ENCODE measurements around the gene SLX4. TPM values are rescaled to one million over a fixed set of nuclear protein-coding genes. Genes with fewer than 3 reads are reported as not detected.

Gene SLX4
- total RNA-seq, 1 donor from 2014 or later: 7.1 TPM

DNA sequence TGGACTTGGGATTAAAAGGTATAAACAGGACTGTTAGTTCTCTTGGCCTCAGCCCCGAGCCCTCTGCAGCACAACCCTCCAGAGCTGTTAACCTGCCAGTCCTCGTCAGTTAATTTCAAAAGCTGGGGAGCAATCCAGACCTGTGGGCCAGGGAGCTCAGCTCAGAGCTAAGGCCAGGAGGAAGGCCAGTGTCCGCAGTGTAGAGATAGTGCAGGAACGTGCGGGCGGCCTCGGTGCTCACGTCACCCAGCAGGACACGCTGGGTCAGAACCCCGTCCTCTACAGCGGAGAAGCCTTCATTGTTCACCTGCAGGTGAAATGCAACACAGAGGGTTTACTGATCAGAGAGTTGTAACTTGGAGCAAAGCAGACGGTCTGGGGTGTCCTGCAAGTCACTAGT is 18.8 kb downstream of the SLX4 start:
- TF ChIP-seq, protein P1, sequence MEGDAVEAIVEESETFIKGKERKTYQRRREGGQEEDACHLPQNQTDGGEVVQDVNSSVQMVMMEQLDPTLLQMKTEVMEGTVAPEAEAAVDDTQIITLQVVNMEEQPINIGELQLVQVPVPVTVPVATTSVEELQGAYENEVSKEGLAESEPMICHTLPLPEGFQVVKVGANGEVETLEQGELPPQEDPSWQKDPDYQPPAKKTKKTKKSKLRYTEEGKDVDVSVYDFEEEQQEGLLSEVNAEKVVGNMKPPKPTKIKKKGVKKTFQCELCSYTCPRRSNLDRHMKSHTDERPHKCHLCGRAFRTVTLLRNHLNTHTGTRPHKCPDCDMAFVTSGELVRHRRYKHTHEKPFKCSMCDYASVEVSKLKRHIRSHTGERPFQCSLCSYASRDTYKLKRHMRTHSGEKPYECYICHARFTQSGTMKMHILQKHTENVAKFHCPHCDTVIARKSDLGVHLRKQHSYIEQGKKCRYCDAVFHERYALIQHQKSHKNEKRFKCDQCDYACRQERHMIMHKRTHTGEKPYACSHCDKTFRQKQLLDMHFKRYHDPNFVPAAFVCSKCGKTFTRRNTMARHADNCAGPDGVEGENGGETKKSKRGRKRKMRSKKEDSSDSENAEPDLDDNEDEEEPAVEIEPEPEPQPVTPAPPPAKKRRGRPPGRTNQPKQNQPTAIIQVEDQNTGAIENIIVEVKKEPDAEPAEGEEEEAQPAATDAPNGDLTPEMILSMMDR (IDR thresholded peaks at IDR 0.05): no peak
- no peaks in the 10 kb centered on the region for H3K4me1 Mint-ChIP-seq (ENCODE audit: unreplicated experiment)
- no peak overlapping the region for H3K4me3 Mint-ChIP-seq (ENCODE audit: unreplicated experiment)
- H3K9me3 Mint-ChIP-seq (ENCODE audit: unreplicated experiment): no peaks in the 10 kb centered on the region
- DNase-seq (ENCODE audit: extremely low spot score, unreplicated experiment): no peak
- H3K27me3 Mint-ChIP-seq (ENCODE audit: unreplicated experiment): no peaks in the 10 kb centered on the region
- no peak overlapping the region for H3K27ac Mint-ChIP-seq (ENCODE audit: unreplicated experiment)
- peaks cover 17% of the 10 kb centered on the region for H3K36me3 Mint-ChIP-seq (ENCODE audit: unreplicated experiment)

DNA sequence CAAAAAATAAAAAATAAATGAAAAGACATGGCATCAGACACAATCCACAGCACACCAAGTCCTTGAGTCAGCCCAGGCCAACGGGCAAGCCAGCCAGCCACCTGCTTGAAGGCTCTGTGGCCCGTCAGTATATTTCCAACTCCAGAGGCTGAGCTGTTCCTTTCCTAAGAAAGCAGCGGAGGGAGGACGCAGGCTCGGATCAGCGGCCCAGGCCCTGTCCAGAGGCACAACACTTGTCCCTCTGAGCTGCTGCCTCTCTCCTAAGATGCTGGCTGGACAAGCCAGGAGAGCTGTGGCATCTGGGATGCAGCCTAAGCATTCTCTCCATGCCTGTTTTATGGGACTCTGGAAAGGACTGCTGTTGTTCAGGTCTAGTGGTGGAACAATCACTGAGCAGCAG is 19.4 kb downstream of the SLX4 start:
- no peak for DNase-seq (ENCODE audit: extremely low spot score, unreplicated experiment)
- Mint-ChIP-seq H3K27ac (ENCODE audit: unreplicated experiment) (no peak overlapping the region), H3K36me3 (ENCODE audit: unreplicated experiment) (peaks cover 17% of the 10 kb centered on the region), H3K4me3 (ENCODE audit: unreplicated experiment) (no peak overlapping the region), H3K9me3 (ENCODE audit: unreplicated experiment) (no peaks in the 10 kb centered on the region), H3K27me3 (ENCODE audit: unreplicated experiment) (no peaks in the 10 kb centered on the region), H3K4me1 (ENCODE audit: unreplicated experiment) (no peaks in the 10 kb centered on the region)
- TF ChIP-seq, protein P1 (IDR thresholded peaks at IDR 0.05): no peak

DNA sequence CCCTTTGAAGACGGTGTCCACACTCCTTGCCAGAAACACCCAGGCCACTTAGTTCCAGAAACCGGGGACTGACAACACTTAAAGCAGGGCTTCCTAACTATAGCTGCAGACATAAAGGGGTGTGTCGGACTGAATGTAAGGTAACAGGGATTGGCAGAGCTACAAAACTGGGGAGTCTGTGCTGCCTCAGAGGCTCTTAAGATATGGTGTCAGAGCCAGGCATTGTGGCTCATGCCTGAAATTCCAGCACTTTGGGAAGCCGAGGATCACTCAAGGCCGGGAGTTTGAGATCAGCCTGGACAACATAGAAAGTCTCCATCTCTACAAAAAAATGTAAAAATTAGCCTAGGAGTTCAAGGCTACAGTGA is 20.0 kb downstream of the SLX4 start:
- H3K27ac Mint-ChIP-seq (ENCODE audit: unreplicated experiment): no peak overlapping the region
- no peak overlapping the region for H3K4me3 Mint-ChIP-seq (ENCODE audit: unreplicated experiment)
- TF ChIP-seq, protein P1 (IDR thresholded peaks at IDR 0.05): no peak
- H3K27me3 Mint-ChIP-seq (ENCODE audit: unreplicated experiment): no peaks in the 10 kb centered on the region
- H3K36me3 Mint-ChIP-seq (ENCODE audit: unreplicated experiment): peaks cover 17% of the 10 kb centered on the region
- no peak for DNase-seq (ENCODE audit: extremely low spot score, unreplicated experiment)
- H3K9me3 Mint-ChIP-seq (ENCODE audit: unreplicated experiment): no peaks in the 10 kb centered on the region
- H3K4me1 Mint-ChIP-seq (ENCODE audit: unreplicated experiment): no peaks in the 10 kb centered on the region

DNA sequence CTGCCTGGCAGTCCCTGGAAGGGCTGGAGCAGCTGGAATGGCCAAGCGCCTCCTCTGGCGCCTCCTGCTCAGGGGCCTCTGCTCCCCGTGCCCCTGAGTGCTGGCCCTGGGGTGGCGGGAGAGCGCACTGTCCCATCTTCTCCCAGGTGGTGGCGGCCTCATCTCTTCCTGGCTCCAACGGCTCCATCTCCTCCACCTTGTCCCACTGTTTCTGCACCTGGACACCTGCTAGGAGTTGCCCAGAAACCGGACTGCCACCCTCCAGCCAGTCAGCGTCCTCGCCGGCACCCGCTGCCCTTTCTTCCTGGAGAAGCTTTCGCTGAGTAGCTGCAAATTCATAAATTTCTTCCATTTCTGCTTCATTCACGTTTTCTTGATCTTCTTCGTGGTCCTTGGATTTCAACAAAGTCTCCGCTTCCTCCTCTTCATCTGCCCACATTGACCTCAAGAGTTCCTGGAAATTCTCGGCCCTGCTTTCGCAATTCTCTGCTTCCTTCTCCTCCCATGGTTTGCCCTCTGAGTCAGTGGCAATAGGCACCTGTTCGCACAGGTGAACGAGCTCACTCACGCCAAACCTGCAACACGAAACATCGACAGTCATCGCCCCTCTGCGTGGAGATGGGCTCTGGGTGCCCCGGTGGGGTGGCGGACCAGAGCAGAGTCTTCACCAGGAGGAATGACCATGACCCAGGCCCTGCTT is 20.5 kb downstream of the SLX4 start:
- TF ChIP-seq, protein P1 (IDR thresholded peaks at IDR 0.05): no peak
- Mint-ChIP-seq H3K4me1 (ENCODE audit: unreplicated experiment) (no peaks in the 10 kb centered on the region), H3K36me3 (ENCODE audit: unreplicated experiment) (peaks cover 17% of the 10 kb centered on the region), H3K4me3 (ENCODE audit: unreplicated experiment) (no peak overlapping the region), H3K27ac (ENCODE audit: unreplicated experiment) (no peak overlapping the region), H3K9me3 (ENCODE audit: unreplicated experiment) (no peaks in the 10 kb centered on the region), H3K27me3 (ENCODE audit: unreplicated experiment) (no peaks in the 10 kb centered on the region)
- no peak for DNase-seq (ENCODE audit: extremely low spot score, unreplicated experiment)

DNA sequence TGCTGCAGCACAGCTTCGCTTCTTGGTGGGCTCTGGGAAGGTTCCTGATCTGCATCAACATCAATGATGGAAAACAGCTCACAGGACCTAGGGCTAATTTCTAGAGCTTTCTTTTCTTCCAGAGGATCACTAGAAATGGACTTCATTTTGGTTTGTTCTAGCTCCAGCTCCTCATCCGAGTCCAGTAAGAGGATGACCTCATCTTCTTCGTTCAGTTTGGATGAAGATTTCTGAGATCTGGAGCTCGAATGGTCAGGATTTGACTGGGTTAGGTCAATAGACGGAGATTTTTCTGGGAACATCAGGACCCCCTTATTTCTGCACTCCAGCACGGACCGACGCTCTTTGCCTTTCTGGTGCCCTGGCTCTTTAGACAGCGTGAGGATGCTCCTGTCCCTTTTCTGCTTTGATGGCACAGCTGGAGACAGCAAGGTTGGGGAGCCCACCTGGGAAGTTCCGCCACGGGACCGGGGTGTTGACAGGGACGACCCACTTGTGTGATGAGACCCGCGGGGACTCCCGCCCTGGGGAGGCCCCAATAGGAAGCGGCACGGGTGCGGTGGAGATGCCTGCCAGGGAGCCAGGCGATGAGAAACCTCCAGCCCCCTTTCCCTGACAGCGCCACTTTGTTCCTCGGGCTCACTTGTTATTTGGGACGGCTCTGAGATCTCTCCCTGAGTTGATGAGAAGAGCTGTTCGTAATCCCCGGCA is 21.3 kb downstream of the SLX4 start:
- no peaks in the 10 kb centered on the region for H3K9me3 Mint-ChIP-seq (ENCODE audit: unreplicated experiment)
- no peak overlapping the region for H3K27ac Mint-ChIP-seq (ENCODE audit: unreplicated experiment)
- H3K36me3 Mint-ChIP-seq (ENCODE audit: unreplicated experiment): peaks cover 17% of the 10 kb centered on the region
- no peaks in the 10 kb centered on the region for H3K4me1 Mint-ChIP-seq (ENCODE audit: unreplicated experiment)
- TF ChIP-seq, protein P1 (IDR thresholded peaks at IDR 0.05): no peak
- H3K27me3 Mint-ChIP-seq (ENCODE audit: unreplicated experiment): no peaks in the 10 kb centered on the region
- no peak for DNase-seq (ENCODE audit: extremely low spot score, unreplicated experiment)
- H3K4me3 Mint-ChIP-seq (ENCODE audit: unreplicated experiment): no peak overlapping the region
